ENCODE data around the gene SPARC.

DNA sequence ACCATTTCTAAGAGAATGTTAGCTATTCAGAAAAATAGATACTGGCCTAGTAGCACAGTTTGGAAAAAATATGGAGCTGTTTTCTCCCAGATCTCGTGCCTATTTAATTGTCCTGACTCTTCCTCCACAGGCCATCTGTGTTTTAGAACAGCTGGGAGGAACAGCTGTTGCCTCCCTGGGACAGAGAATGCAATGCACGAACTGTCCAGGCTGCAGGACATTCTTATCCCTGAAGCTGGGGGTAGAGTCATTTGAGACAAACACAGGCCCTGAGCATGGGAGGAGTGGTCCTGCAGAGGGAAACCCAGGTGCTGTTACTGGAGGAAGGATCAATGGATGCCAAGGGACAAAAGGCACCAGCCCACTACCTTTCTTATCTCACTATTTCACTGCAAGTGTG, 20.9 kb upstream of the SPARC start:
- TF ChIP-seq, protein P1, sequence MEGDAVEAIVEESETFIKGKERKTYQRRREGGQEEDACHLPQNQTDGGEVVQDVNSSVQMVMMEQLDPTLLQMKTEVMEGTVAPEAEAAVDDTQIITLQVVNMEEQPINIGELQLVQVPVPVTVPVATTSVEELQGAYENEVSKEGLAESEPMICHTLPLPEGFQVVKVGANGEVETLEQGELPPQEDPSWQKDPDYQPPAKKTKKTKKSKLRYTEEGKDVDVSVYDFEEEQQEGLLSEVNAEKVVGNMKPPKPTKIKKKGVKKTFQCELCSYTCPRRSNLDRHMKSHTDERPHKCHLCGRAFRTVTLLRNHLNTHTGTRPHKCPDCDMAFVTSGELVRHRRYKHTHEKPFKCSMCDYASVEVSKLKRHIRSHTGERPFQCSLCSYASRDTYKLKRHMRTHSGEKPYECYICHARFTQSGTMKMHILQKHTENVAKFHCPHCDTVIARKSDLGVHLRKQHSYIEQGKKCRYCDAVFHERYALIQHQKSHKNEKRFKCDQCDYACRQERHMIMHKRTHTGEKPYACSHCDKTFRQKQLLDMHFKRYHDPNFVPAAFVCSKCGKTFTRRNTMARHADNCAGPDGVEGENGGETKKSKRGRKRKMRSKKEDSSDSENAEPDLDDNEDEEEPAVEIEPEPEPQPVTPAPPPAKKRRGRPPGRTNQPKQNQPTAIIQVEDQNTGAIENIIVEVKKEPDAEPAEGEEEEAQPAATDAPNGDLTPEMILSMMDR (IDR thresholded peaks at IDR 0.05), result no peak
- no peak for TF ChIP-seq POLR2A (IDR thresholded peaks at IDR 0.05)

Measured in uterus (tissue), 2 donors.